ENCODE data around the gene NKAIN4. TPM values are rescaled to one million over a fixed set of nuclear protein-coding genes. Genes with fewer than 3 reads are reported as not detected.
"Not testable (repeated sequence)": the region's sequence is repeated elsewhere in the genome, so short reads cannot be mapped to it uniquely, and the experiment has no call there.

NKAIN4 gene
- polyA plus RNA-seq, 3 donors, result 27.2 to 43.8 (median 41.1) TPM

GRCh38 chr20:63261060-63261794, 7.0 kb upstream of the NKAIN4 start:
- peak; percentile 82 for DNase-seq

GRCh38 chr20:63260521-63260920, 6.3 kb upstream of the NKAIN4 start:
- no peak for DNase-seq

- no peak for DNase-seq
These were observed 5.6 kb upstream of the NKAIN4 start for GRCh38 chr20:63259734-63260460.

GRCh38 chr20:63258781-63259180, 4.5 kb upstream of the NKAIN4 start:
- DNase-seq, result no peak

GRCh38 chr20:63257629-63258028, 3.4 kb upstream of the NKAIN4 start:
- DNase-seq, result no peak

GRCh38 chr20:63256954-63257353, 2.7 kb upstream of the NKAIN4 start:
- no peak for DNase-seq

- DNase-seq, result no peak
These were observed 1.9 kb upstream of the NKAIN4 start for GRCh38 chr20:63255931-63256704.

- DNase-seq, result no peak
These were observed 532 bp upstream of the NKAIN4 start for GRCh38 chr20:63254606-63255384.

GRCh38 chr20:63253438-63254231, 628 bp downstream of the NKAIN4 start:
- DNase-seq, result no peak

- no peak for DNase-seq
These were observed 1.2 kb downstream of the NKAIN4 start for GRCh38 chr20:63253065-63253437.

- DNase-seq, result no peak
These were observed 2.0 kb downstream of the NKAIN4 start for GRCh38 chr20:63252284-63252711.

- DNase-seq, result not testable (repeated sequence)
These were observed 2.9 kb downstream of the NKAIN4 start for GRCh38 chr20:63251350-63251749.

- DNase-seq, result no peak
These were observed 4.4 kb downstream of the NKAIN4 start for GRCh38 chr20:63249891-63250290.

- DNase-seq, result no peak
These were observed 5.2 kb downstream of the NKAIN4 start for GRCh38 chr20:63248835-63249591.

GRCh38 chr20:63247671-63248228, 6.5 kb downstream of the NKAIN4 start:
- no peak for DNase-seq

GRCh38 chr20:63246490-63247288, 7.6 kb downstream of the NKAIN4 start:
- no peak for DNase-seq

- no peak for DNase-seq
These were observed 9.8 kb downstream of the NKAIN4 start for GRCh38 chr20:63244468-63244867.

- no peak for DNase-seq
These were observed 10.5 kb downstream of the NKAIN4 start for GRCh38 chr20:63243604-63244247.

Measured in renal pelvis (tissue), 4 donors.